Fibroblast of lung (primary cell): ENCODE data around the gene COTL1. TPM values are rescaled to one million over a fixed set of nuclear protein-coding genes. Genes with fewer than 3 reads are reported as not detected.

Experiments
- DNase-seq, 2 donors: peaks; one replicate each; pipeline versions ENCODE4 v3.0.0 to v3.0.0-alpha.2; 2010; ENCODE audit warnings: low read depth in 2 of 2
- H2AFZ ChIP-seq: 2 replicates; pipeline ENCODE4 v1.5.1; 2012; ENCODE audit warnings: low read length, control low read depth, inconsistent platforms
- H3K27ac ChIP-seq: 2 replicates; pipeline ENCODE4 v1.5.1; 2011; ENCODE audit warnings: low read length, control low read depth; ENCODE audit not compliant: insufficient read depth
- H3K27me3 ChIP-seq: 2 replicates; pipeline ENCODE4 v1.5.1; 2011; ENCODE audit warnings: mild to moderate bottlenecking, low read length; ENCODE audit not compliant: control insufficient read depth, insufficient read depth
- H3K36me3 ChIP-seq: 2 replicates; pipeline ENCODE4 v1.5.1; 2011; ENCODE audit warnings: low read length; ENCODE audit not compliant: control insufficient read depth, insufficient read depth
- H3K4me1 ChIP-seq: 2 replicates; pipeline ENCODE4 v1.5.1; 2011; ENCODE audit warnings: low read length; ENCODE audit not compliant: control insufficient read depth, insufficient read depth; ENCODE audit errors: extremely low read depth
- H3K4me2 ChIP-seq: 2 replicates; pipeline ENCODE4 v1.5.1; 2011; ENCODE audit warnings: low read length, control low read depth; ENCODE audit not compliant: insufficient read depth; ENCODE audit errors: extremely low read depth
- H3K4me3 ChIP-seq, 4 experiments: fragments of 200-600 bp in 1 of 4; sonication (generic) in 1 of 4; replicated peaks in 1 of 4; 2 replicates each; pipeline ENCODE4 v1.5.1; 2011 to 2016; ENCODE audit warnings: low read length in 4 of 4, low read depth in 3 of 4, mild to moderate bottlenecking in 3 of 4, control low read depth in 2 of 4, inconsistent platforms in 1 of 4, mixed read lengths in 1 of 4; ENCODE audit not compliant: insufficient read depth in 1 of 4; ENCODE audit errors: control extremely low read depth in 1 of 4
- H3K79me2 ChIP-seq: 2 replicates; pipeline ENCODE4 v1.5.1; 2012; ENCODE audit warnings: mild to moderate bottlenecking, low read length, inconsistent platforms; ENCODE audit not compliant: control insufficient read depth, insufficient read depth
- H3K9ac ChIP-seq: 2 replicates; pipeline ENCODE4 v1.5.1; 2011; ENCODE audit warnings: mild to moderate bottlenecking, low read length, control low read depth; ENCODE audit not compliant: insufficient read depth
- H3K9me3 ChIP-seq: 2 replicates; pipeline ENCODE4 v1.5.1; 2012; ENCODE audit warnings: low read depth, low read length; ENCODE audit not compliant: control insufficient read depth, insufficient read depth
- H4K20me1 ChIP-seq: 2 replicates; pipeline ENCODE4 v1.5.1; 2011; ENCODE audit warnings: low read length; ENCODE audit not compliant: control insufficient read depth, insufficient read depth; ENCODE audit errors: extremely low read depth
- EZH2 ChIP-seq: IDR thresholded peaks from 2 replicates; pipeline ENCODE4 v1.5.1; 2012; ENCODE audit warnings: low read length, control low read depth, mild to moderate bottlenecking; ENCODE audit errors: missing control alignments
- polyA plus RNA-seq, 2 donors: library from polyadenylated mRNA; depleted of rRNA in 1 of 2; stranded (reverse) in 1 of 2; unstranded in 1 of 2; fragments of >200 nt; gene quantifications; 2 replicates each; pipeline ENCODE4 v1.2.1, GENCODE V29; 2011 to 2012; ENCODE audit warnings: missing spikeins in 1 of 2
- total RNA-seq: library from RNA; depleted of rRNA; stranded (reverse); fragments of >200 nt; gene quantifications from 2 replicates; pipeline ENCODE4 v1.2.1, GENCODE V29; 2014
- TF ChIP-seq, protein P1 (sequence below), 2 donors: IDR thresholded peaks in 1 of 2; conservative IDR thresholded peaks in 1 of 2; 1 replicate in 1 of 2; 2 replicates in 1 of 2; pipeline ENCODE4 v1.5.1; 2011 to 2012; ENCODE audit warnings: low read length in 2 of 2, control low read depth in 1 of 2, inconsistent platforms in 1 of 2, low read depth in 1 of 2, mild to moderate bottlenecking in 1 of 2

COTL1 gene
- total and polyA plus RNA-seq, 2 donors (not counting 1 experiment from before 2014, with no cell fraction given): 103 to 192 TPM

DNA sequence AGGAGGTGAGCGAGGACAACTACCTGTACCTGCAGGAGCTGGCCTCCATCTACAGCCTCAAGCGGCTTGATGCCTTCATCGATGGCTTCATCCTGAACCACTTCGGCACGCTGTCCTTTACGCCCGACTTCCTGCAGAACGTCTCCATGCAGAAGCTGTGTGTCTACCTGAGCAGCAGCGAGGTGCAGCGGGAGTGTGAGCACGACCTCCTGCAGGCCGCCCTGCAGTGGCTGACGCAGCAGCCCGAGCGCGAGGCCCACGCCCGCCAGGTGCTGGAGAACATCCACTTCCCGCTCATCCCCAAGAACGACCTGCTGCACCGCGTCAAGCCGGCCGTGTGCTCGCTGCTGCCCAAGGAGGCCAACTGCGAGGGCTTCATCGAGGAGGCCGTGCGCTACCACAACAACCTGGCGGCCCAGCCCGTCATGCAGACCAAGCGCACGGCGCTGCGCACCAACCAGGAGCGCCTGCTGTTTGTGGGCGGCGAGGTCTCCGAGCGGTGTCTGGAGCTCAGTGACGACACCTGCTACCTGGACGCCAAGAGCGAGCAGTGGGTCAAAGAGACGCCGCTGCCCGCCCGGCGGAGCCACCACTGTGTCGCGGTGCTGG is 39.5 kb upstream of the COTL1 start:
- no peaks in the 10 kb centered on the region for H3K27me3 ChIP-seq
- no peak overlapping the region for H3K4me2 ChIP-seq
- H4K20me1 ChIP-seq: no peaks in the 10 kb centered on the region
- TF ChIP-seq, protein P1, sequence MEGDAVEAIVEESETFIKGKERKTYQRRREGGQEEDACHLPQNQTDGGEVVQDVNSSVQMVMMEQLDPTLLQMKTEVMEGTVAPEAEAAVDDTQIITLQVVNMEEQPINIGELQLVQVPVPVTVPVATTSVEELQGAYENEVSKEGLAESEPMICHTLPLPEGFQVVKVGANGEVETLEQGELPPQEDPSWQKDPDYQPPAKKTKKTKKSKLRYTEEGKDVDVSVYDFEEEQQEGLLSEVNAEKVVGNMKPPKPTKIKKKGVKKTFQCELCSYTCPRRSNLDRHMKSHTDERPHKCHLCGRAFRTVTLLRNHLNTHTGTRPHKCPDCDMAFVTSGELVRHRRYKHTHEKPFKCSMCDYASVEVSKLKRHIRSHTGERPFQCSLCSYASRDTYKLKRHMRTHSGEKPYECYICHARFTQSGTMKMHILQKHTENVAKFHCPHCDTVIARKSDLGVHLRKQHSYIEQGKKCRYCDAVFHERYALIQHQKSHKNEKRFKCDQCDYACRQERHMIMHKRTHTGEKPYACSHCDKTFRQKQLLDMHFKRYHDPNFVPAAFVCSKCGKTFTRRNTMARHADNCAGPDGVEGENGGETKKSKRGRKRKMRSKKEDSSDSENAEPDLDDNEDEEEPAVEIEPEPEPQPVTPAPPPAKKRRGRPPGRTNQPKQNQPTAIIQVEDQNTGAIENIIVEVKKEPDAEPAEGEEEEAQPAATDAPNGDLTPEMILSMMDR (conservative IDR thresholded peaks at IDR 0.05 in 1 of 2, IDR thresholded peaks at IDR 0.05 in 1 of 2; ENCODE audit: low read depth in 1 of 2, low read length in 2 of 2): no peak
- TF ChIP-seq EZH2: no peak
- H2AFZ ChIP-seq: no peak overlapping the region
- H3K9me3 ChIP-seq: no peaks in the 10 kb centered on the region
- no peak for DNase-seq
- H3K27ac ChIP-seq: no peak overlapping the region
- H3K9ac ChIP-seq: no peak overlapping the region
- no peak overlapping the region for H3K4me3 ChIP-seq
- H3K36me3 ChIP-seq: peaks cover 38% of the 10 kb centered on the region
- H3K4me1 ChIP-seq: no peaks in the 10 kb centered on the region
- H3K79me2 ChIP-seq: peaks cover 4% of the 10 kb centered on the region

DNA sequence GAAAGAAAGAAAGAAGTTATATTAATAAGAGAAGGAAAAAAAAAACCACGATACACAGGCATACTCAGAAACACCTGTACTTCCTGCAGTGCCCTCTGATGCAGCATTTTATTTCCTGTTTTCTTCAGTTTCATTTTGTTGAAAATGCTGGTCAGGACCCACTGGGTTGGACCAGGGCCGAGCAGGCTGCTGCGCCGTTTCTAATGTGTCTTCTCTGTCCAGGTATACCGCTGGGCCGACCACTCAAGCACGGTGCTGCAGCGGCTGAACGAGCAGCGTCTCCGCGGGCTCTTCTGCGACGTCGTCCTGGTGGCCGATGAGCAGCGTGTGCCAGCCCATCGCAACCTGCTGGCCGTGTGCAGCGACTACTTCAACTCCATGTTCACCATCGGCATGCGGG is 38.8 kb upstream of the COTL1 start:
- peaks cover 4% of the 10 kb centered on the region for H3K79me2 ChIP-seq
- no peaks in the 10 kb centered on the region for H4K20me1 ChIP-seq
- no peak overlapping the region for H3K27ac ChIP-seq
- DNase-seq: no peak
- no peaks in the 10 kb centered on the region for H3K9me3 ChIP-seq
- H3K9ac ChIP-seq: no peak overlapping the region
- no peaks in the 10 kb centered on the region for H3K27me3 ChIP-seq
- TF ChIP-seq, protein P1 (conservative IDR thresholded peaks at IDR 0.05 in 1 of 2, IDR thresholded peaks at IDR 0.05 in 1 of 2; ENCODE audit: low read depth in 1 of 2, low read length in 2 of 2): no peak
- TF ChIP-seq EZH2: no peak
- no peak overlapping the region for H3K4me3 ChIP-seq
- H2AFZ ChIP-seq: no peak overlapping the region
- H3K4me1 ChIP-seq: no peaks in the 10 kb centered on the region
- H3K36me3 ChIP-seq: peaks cover 33% of the 10 kb centered on the region
- no peak overlapping the region for H3K4me2 ChIP-seq

GRCh38 chr16:84654998-84655397 is 37.1 kb upstream of the COTL1 start:
- no peaks in the 10 kb centered on the region for H4K20me1 ChIP-seq
- no peak overlapping the region for H3K27ac ChIP-seq
- peaks cover 28% of the 10 kb centered on the region for H3K36me3 ChIP-seq
- no peak overlapping the region for H2AFZ ChIP-seq
- H3K79me2 ChIP-seq: peaks cover 8% of the 10 kb centered on the region
- no peaks in the 10 kb centered on the region for H3K9me3 ChIP-seq
- peaks cover 2% of the 10 kb centered on the region for H3K4me1 ChIP-seq
- no peak for DNase-seq
- H3K4me2 ChIP-seq: no peak overlapping the region
- no peak overlapping the region for H3K4me3 ChIP-seq
- H3K27me3 ChIP-seq: no peaks in the 10 kb centered on the region
- H3K9ac ChIP-seq: no peak overlapping the region
- TF ChIP-seq, protein P1 (conservative IDR thresholded peaks at IDR 0.05 in 1 of 2, IDR thresholded peaks at IDR 0.05 in 1 of 2; ENCODE audit: low read depth in 1 of 2, low read length in 2 of 2): no peak
- TF ChIP-seq EZH2: no peak
